HFFc6 (cell line): ENCODE measurements around the gene SNX4. TPM values are rescaled to one million over a fixed set of nuclear protein-coding genes. Genes with fewer than 3 reads are reported as not detected.
A peak's percentile ranks its signal among the peaks of the same experiment; 100 is the strongest.

ENCODE experiments used
- DNase-seq: peaks from one replicate; pipeline ENCODE4 v3.0.0-alpha.2; 2018
- H3K27ac Mint-ChIP-seq: 2 replicates; pipeline ENCODE4 v1.8.0; 2020; ENCODE audit warnings: mild to moderate bottlenecking, mixed read lengths
- H3K27me3 Mint-ChIP-seq: 2 replicates; pipeline ENCODE4 v1.8.0; 2021; ENCODE audit warnings: mild to moderate bottlenecking, moderate library complexity, mixed read lengths; ENCODE audit not compliant: insufficient read depth
- H3K36me3 Mint-ChIP-seq: 2 replicates; pipeline ENCODE4 v1.8.0; 2021; ENCODE audit warnings: low read depth, mixed read lengths
- H3K4me1 Mint-ChIP-seq: 2 replicates; pipeline ENCODE4 v1.8.0; 2020; ENCODE audit warnings: low read depth, mixed read lengths
- H3K4me3 Mint-ChIP-seq: 2 replicates; pipeline ENCODE4 v1.8.0; 2020; ENCODE audit warnings: mild to moderate bottlenecking, moderate library complexity, mixed read lengths
- H3K9me3 Mint-ChIP-seq: 2 replicates; pipeline ENCODE4 v1.8.0; 2020; ENCODE audit warnings: mild to moderate bottlenecking, mixed read lengths
- total RNA-seq, 6 experiments: library from RNA; stranded (reverse); fragmentation: NEBNext Ultra II Directional; extraction: Animal tissue kit (Norgen Biotek cat#: 25700); gene quantifications; 2 replicates in 1 of 6; 3 replicates in 5 of 6; pipeline ENCODE4 v1.2.3, GENCODE V29; 2021
- TF ChIP-seq, protein P1 (sequence below): fragments of 200-600 bp; sonication (generic); IDR thresholded peaks from 2 replicates; pipeline ENCODE4 v1.5.0; 2021; ENCODE audit warnings: antibody characterized with exemption, mild to moderate bottlenecking

The SNX4 gene
- total RNA-seq, 6 experiments from 2014 or later: 19.6 to 23.2 (median 21.3) TPM

DNA sequence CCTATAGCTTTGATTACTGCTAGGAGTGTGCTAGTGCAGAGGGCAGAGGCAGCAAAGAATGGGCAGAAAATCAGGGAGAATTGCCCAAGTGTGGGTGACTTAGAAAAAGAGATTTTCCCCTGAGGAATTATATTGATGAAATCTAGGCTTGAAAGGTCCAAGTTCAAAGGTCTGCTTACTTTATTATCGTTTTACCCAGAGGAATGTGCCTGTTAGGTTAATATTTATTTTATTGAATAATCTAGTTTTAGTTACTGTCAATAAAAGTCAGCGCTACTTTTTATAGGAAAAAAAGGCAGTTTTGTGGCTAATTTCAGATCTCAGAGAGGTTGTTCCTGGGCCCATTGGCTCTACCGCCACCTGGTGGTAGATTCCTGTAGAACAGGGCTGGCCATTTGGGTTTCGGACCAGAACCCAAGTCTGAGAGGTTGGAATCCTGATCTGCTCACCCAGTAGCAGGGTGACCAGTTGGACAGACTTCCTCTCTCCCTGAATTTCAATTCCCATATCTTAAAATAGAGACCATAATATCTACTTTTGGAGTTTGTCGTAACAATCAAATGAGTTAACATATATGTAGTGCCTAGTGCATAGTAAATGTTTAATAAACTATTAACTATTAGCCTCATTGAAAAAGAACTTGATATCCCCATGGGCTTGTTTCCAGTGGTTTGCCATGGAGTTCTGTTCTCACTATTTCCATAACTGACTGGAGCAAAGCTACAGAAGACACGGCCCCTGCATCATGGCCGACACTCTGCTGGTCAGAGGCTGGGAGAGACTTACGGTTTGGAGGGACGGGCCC lies 82.2 kb downstream of the SNX4 start:
- Mint-ChIP-seq H3K4me1 (peaks cover 41% of the 10 kb centered on the region), H3K27ac (no peak overlapping the region), H3K4me3 (no peak overlapping the region), H3K27me3 (no peaks in the 10 kb centered on the region), H3K36me3 (peaks cover 10% of the 10 kb centered on the region), H3K9me3 (peaks cover 9% of the 10 kb centered on the region)
- no peak for DNase-seq
- TF ChIP-seq, protein P1, sequence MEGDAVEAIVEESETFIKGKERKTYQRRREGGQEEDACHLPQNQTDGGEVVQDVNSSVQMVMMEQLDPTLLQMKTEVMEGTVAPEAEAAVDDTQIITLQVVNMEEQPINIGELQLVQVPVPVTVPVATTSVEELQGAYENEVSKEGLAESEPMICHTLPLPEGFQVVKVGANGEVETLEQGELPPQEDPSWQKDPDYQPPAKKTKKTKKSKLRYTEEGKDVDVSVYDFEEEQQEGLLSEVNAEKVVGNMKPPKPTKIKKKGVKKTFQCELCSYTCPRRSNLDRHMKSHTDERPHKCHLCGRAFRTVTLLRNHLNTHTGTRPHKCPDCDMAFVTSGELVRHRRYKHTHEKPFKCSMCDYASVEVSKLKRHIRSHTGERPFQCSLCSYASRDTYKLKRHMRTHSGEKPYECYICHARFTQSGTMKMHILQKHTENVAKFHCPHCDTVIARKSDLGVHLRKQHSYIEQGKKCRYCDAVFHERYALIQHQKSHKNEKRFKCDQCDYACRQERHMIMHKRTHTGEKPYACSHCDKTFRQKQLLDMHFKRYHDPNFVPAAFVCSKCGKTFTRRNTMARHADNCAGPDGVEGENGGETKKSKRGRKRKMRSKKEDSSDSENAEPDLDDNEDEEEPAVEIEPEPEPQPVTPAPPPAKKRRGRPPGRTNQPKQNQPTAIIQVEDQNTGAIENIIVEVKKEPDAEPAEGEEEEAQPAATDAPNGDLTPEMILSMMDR: peak; percentile 100

DNA sequence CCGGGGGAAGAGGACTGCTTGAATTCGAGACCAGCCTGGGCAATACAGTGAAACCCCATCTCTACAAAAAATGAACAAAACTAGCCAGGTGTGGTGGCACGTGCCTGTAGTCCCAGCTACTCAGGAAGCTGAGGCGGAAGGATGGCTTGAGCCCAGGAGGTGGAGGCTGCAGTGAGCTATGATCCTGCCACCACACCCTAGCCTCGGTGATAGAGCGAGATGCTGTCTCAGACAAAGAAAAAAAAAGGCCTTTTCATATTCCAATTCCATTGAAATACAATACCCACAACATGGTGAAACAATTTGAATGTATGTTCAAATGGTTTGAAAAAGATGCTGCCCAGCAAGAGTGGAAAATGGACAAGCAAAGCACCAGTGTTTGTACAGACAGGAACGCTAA lies 83.1 kb downstream of the SNX4 start:
- Mint-ChIP-seq H3K4me3 (no peak overlapping the region), H3K9me3 (peaks cover under 1% of the 10 kb centered on the region; the same call in 1 of the 2 replicates), H3K36me3 (peaks cover under 1% of the 10 kb centered on the region), H3K27me3 (no peaks in the 10 kb centered on the region), H3K4me1 (peaks cover 43% of the 10 kb centered on the region), H3K27ac (no peak overlapping the region)
- TF ChIP-seq, protein P1: no peak
- no peak for DNase-seq

DNA sequence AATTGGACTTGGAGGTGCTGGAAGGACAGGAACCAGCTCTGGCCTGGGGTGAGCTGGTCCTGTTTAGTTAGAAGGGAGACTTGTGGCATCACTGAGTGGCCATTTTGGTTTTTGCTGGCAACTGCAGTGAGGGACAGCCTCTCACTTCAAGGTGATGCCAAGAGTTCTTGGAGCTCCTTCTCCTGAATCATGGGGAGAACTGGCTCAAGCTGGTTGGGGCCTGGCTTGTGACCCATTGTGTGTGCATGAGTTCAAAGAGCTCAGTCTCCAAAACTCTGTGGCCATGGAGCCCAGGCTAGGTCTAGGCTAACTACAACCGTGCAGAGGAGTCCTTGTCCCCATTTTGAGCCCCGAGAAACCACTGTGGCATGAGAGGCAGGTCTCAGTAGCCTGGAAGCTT lies 84.8 kb downstream of the SNX4 start:
- no peaks in the 10 kb centered on the region for H3K36me3 Mint-ChIP-seq
- no peak for DNase-seq
- no peak overlapping the region for H3K4me3 Mint-ChIP-seq
- H3K4me1 Mint-ChIP-seq: peaks cover 60% of the 10 kb centered on the region
- H3K27me3 Mint-ChIP-seq: no peaks in the 10 kb centered on the region
- no peak overlapping the region for H3K27ac Mint-ChIP-seq
- no peaks in the 10 kb centered on the region for H3K9me3 Mint-ChIP-seq
- TF ChIP-seq, protein P1: no peak

DNA sequence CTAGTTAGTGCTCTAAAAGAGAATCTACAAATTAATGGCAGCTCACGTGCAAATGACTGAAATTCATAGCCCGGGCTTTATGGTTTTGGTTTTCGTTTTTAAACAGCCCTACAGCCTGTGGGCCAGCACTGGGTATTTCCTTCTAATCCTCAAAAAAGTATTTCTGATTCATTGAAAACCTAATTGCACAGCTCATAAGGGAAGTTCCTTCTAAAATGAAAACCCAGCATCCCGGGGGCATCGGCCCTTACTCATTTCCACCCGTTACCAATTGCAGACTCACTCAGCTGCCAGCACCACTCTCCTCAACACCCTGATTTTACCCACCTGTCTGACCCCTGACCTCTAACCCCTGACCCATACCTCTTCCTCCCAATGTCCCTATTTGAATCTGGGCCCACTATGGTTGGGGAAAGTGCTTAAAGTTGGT lies 85.4 kb downstream of the SNX4 start:
- Mint-ChIP-seq H3K36me3 (no peaks in the 10 kb centered on the region), H3K9me3 (no peaks in the 10 kb centered on the region), H3K4me3 (no peak overlapping the region), H3K4me1 (peaks cover 60% of the 10 kb centered on the region), H3K27ac (no peak overlapping the region), H3K27me3 (no peaks in the 10 kb centered on the region)
- DNase-seq: no peak
- TF ChIP-seq, protein P1: no peak

DNA sequence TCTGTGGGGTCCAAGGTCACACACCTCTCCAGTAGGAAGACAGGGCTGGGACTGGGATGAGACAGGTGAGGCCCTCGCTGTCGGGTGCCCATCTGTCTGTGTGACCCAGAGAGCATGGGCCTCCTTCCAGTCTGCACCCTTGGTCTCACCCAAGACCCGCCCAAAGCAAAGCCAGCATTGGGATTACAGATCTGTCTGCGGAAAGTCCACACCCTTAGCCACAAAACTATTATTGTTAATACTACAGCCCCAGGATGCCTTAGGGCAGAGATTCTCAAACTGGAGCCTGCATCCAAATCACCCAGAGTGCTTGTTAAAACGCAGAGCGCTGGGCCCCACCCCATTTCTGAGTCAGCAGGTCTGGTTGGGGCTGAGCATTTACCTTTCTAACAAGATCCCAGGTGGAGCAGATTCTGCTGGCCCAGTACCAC lies 86.4 kb downstream of the SNX4 start:
- Mint-ChIP-seq H3K4me3 (no peak overlapping the region), H3K27me3 (peaks cover 1% of the 10 kb centered on the region; the same call in 1 of the 2 replicates), H3K27ac (no peak overlapping the region), H3K9me3 (no peaks in the 10 kb centered on the region), H3K4me1 (peaks cover 54% of the 10 kb centered on the region), H3K36me3 (no peaks in the 10 kb centered on the region)
- no peak for DNase-seq
- TF ChIP-seq, protein P1: no peak
